Putamen (tissue), 1 donor: ENCODE results near the gene MDM4.
A peak's percentile ranks its signal among the peaks of the same experiment; 100 is the strongest.
"Not testable (repeated sequence)": the region's sequence is repeated elsewhere in the genome, so short reads cannot be mapped to it uniquely, and the experiment has no call there.

Experiments
- DNase-seq: peaks from one replicate; pipeline ENCODE4 v3.0.0-alpha.2; 2016; ENCODE audit warnings: low spot score

The MDM4 gene

DNA sequence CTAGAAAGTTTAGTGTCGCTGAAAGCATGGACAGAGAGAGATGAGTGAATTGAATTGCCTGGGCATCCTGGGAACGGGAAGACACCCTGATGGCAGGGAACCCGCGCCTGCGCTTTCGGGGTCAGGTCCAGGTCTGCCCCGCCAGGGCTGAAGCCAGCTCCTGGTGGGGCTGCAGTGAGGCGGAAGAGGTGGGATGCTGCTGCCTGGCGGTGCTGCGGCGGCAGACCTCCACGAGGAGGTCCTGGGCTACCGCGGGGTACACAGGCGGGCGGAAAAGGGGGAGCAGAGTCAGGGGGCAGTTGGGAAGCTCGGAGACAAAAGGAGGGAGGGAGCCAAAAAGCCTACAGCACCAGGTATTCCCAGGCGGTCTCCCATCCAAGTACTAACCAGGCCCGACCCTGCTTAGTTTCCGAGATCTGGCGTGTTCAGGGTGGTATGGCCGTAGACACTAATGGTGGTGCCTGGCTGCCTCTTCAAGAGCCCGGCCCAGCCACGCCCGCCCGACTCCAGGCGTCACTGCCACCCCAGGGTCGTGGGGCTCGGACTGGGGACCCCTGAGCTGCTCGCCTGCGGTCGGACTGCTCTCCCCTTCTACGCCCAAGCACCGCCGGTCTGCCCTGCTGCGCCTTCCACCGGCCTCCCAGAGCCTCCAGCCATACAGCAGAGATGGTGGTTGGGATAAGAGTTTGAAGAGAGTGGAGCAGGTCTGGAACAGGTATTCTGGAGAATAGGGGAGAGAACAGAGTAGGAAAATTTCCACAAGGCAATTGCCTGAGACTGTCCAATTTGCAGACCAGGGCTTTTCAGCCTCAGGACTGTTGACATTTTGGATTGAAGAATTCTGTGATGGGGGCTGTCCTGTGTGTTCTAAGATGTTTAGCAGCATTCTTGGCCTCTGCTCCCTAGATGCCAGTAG, 46.1 kb downstream of the MDM4 start:
- DNase-seq = no peak

DNA sequence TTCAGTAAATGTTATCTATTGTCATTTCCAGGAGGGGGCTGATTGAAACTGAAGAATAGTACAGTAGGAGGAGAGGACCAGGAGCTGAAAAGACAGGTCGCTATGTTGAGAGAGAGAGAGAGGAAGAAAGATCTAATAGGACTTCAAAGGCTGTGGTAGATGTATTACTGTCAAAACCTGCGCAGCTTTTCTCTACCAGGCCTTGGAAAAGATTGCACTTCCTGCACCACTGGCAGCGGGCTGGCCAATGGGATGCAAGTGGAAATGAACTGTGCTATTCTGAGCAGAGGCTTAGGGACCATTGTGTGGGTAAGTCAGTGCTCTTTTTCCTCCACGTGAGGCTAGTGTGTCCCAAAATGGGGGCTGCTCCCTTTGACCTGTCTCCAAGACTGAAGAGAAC, 47.1 kb downstream of the MDM4 start:
- no peak for DNase-seq

- no peak for DNase-seq
Observed at GRCh38 chr1:204563780-204564179, 47.6 kb downstream of the MDM4 start.

DNA sequence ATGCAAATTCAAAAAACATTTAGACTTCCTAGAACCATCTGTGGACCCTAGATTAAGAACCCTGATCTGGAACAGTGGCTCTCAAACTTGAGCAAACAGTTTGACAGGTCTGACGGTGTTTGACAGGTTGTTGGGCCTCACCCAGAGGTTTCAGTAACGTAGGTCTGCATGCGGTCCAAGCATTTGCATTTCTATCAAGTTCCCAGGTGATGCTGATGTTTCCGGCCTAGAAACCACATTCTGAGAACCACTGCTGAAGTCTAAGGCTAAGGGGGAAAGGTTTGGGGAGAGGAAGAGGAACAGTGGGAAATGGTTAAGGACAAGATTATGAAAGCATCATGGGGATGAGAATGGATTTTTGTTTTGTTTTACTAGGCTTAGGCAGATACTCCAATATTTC, 48.6 kb downstream of the MDM4 start:
- no peak for DNase-seq

DNA sequence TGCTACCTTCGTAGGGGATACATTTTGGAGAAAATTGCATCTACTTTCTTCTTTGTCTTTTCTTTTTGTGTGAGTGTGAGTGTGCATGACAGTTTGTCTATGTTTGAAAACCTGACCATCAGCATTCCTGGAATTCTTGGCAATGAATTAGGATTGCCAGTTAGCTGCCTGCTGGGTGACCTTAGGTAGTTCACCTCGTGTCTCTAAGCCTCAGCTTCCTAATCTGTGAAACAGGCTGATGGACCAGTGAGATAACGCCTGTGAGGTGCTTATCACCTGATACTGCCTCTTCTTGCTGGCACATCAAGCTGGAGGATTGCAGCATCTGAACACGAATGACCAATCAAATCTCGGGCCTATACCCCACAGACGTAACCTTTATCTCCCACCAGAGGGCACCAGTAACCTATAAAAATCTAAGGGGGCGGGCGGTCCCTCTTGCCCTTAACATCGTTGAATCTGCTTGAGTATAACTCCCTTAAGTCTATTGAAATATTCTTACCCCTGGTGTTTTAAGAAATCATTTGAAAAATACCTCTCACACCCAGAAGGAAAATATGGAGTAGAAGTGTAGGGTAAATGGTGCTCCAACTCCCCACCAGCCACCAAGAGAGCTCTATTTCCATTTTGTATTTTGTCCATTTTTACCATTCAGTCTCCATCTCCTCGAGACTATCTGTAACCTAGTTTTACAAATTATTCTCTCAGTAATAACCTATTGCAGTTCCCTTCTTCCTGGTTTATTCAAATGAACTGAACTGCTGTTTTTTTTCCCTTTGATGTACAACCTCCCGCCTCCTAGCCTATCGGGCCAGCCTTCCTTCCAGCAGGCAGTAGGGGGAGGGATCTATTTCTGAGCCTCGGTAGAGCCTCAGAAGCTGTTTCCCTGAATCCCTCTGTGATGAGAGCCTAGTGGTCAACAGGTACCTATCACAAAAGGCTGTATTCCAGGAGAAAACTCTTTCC, 49.7 kb downstream of the MDM4 start:
- peak; percentile 60 for DNase-seq

DNA sequence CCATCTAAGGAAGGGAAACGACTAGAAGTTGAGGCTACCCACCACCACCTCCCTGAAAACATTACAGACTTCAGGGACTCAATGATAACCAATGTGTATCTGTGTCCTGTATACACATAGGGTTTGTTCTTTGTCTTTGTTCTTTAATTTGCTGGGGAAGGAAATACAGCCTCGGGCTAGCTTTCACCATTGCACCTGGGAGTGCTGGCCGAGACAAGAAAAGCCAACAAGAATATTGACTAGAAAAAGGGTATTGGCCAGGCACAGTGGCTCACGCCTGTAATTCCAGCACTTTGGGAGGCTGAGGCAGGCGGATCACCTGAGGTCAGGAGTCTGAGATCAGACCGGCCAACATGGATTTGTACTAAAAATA, 50.4 kb downstream of the MDM4 start:
- no peak for DNase-seq

DNA sequence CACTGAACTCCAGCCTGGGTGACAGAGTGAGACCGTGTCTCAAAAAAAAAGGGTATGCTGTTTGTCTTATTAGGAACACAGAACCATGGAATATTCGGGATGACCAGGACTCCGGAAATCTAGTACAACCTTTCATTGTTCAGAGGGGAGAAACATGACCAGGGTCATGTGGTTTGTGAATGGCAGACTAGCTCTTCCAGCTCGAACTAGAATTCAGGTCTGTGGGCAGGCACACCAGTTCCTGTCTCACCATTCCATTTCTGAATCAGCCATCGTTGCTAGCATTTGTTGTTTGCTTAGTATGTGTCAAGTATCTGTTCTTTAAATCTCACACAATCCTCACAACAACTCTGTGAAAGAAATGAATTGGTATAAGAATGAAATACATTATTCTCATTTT, 50.9 kb downstream of the MDM4 start:
- DNase-seq = no peak

- no peak for DNase-seq
Observed at GRCh38 chr1:204568576-204569315, 52.5 kb downstream of the MDM4 start.

GRCh38 chr1:204569478-204569877, 53.3 kb downstream of the MDM4 start:
- DNase-seq = no peak

DNA sequence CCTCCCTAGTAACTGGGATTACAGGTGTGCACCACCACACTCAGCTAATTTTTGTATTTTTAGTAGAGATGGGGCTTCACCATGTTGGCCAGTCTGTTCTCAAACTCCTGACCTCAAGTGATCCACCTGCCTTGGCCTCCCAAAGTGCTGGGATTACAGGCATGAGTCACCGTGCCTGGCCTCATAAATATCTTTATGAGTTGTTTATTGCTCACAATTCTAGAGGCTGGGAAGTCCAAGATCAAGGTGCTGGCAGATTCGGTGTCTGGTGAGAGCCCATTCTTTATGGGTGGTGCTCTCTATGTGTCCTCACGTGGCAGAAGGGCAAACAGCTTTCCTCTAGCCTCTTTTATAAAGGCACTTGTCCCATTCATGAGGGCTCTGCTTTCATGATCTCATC, 53.8 kb downstream of the MDM4 start:
- DNase-seq = not testable (repeated sequence)

DNA sequence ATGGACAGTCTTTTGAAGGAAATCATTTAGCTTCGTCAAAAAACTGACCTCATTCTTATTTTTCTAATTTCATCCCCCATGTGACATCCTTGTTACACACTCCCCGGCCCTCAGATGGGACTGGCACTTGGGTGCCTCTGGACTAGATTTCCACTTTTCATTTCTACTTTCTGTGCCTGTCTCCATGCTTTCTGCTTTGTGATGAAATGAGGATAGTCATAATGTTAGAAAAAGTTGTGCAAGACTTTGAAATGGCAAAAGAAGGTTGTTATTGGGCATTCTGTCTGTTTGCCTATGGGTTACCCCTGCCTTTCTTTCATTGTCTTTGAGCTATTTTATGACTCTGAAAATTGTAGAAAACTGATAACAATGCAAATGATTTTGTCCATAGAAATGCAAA, 54.9 kb downstream of the MDM4 start:
- no peak for DNase-seq

DNA sequence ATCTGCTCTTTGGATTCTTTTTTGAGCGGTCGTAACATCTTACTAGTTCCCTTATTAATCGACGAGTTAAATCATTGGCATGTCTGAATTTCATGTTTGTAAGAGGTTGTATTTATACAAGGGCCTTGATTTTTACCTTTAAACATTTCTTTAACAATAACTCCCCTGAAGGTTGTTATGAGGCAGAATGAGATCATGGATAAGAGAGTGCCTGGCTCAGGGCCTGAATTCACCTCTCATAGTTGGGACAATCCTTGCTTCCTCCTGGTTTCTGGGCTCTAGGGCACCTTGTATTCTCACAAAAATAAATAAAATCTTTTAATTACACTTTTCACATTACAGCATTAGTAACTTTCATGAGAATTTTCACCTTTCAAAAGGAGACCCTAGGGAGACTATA, 55.4 kb downstream of the MDM4 start:
- no peak for DNase-seq

GRCh38 chr1:204572923-204573922, 57.0 kb downstream of the MDM4 start:
- no peak for DNase-seq

DNA sequence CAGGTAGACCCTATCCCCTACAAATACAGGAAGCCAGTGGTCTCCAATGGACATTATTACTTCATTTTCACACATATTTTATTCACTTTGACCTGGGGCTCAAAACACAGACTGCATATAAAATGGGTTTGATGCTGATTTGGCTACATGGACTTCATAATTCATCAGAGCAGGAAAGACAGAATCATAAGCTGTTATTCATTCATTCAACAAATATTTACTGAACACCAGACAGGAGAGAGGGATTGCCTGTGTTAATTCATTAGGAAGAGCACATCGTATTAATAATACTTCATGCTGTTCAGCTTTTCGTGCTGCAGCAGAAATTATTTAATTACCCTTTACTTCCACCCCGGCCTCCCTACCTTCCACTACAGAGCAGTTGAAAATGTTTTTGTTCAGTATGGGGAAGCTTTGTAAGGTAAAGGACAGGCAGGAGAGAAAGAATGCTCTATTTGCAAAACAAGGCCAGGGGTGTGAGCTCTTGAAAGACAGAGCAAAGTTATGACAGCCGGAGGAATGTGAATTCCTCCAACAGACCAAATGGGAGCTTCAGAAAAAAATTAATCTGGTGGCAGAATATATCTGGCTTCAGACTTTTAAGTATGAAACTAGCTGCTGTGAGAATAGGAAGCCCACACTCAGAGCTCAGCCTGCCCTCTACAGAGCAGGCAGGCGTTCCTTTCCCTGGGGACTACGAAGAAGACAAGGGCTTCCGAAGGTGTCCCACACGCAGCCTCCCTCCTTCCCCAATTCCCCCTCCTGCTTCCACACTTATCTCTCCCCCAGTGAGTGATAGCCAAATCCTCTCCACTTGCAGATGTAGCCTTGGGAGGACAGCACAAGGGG, 58.0 kb downstream of the MDM4 start:
- no peak for DNase-seq

- DNase-seq = no peak
Observed at GRCh38 chr1:204574865-204575163, 58.6 kb downstream of the MDM4 start.

DNA sequence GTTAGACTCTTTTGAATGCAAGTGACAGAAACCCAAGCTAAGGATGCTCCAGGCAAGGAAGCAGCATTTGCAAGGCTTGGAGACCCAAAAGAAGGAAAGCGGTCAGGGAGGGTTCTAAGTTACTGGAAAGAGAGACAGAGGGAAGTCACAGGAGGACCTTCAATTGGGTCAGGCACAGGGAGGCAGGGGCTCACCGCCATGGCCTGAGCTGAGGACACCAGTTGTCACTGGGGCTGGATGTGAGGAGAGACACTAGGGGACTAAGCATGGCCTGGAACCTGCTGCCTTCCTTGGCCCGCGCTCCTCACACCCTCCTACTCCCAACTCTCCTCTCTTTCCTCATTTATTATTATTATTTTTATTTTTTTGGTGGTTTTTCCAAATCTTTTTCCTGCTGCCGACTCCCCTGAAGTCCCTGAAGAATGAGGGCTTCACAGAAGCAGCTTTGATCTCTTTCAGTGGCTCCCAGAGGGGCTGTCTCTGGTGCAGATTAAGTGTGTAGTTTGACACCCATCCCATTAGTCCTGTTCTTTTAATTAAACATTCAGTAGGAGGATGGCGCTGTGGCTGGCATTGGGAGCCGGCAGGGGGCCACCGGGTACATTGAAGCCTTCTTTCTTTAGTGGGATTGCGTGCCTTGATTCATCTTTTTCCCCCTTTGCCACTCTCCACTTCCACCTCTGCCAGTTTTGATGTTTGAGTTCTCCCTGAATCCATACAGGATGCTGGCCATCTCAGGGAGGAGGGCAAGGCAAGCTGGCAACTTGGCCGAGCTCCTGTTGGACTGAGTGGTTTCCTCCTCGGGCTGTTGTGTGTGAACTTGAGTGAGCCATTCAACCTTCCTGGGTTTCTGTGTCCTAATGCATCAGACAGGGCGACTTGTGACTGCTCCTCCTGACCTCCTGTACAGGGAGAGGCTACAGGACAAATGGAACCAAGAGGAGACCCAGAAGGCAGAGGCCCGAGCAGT, 59.3 kb downstream of the MDM4 start:
- DNase-seq = no peak

- no peak for DNase-seq
Observed at GRCh38 chr1:204576422-204576821, 60.2 kb downstream of the MDM4 start.

- DNase-seq = no peak
Observed at GRCh38 chr1:204577794-204578478, 61.7 kb downstream of the MDM4 start.
